Endodermal cell (in vitro differentiated cells): ENCODE results near the gene GTPBP4. TPM values are rescaled to one million over a fixed set of nuclear protein-coding genes. Genes with fewer than 3 reads are reported as not detected.
A peak's percentile ranks its signal among the peaks of the same experiment; 100 is the strongest.
"Not testable (repeated sequence)": the region's sequence is repeated elsewhere in the genome, so short reads cannot be mapped to it uniquely, and the experiment has no call there.

Experiments used
- DNase-seq: peaks from one replicate; pipeline ENCODE4 v3.0.0-alpha.2; 2017
- H3K27ac ChIP-seq: 2 replicates; pipeline ENCODE4 v1.5.1; 2013; ENCODE audit warnings: mild to moderate bottlenecking, low read depth, low read length, moderate library complexity
- H3K27me3 ChIP-seq: 2 replicates; pipeline ENCODE4 v1.6.1; 2013; ENCODE audit warnings: mild to moderate bottlenecking, low read length, moderate library complexity; ENCODE audit not compliant: insufficient read depth, control insufficient read depth, poor library complexity, severe bottlenecking
- H3K36me3 ChIP-seq: 2 replicates; pipeline ENCODE4 v1.7.0; 2013; ENCODE audit warnings: mild to moderate bottlenecking, low read length, moderate library complexity; ENCODE audit not compliant: control insufficient read depth, insufficient read depth
- H3K4me1 ChIP-seq: one replicate; pipeline ENCODE4 v1.7.0; 2013; ENCODE audit warnings: low read length; ENCODE audit not compliant: control insufficient read depth, insufficient read depth
- H3K4me3 ChIP-seq: 2 replicates; pipeline ENCODE4 v1.5.1; 2013; ENCODE audit warnings: mild to moderate bottlenecking, low read length, moderate library complexity
- H3K9ac ChIP-seq: 2 replicates; pipeline ENCODE4 v1.6.1; 2013; ENCODE audit warnings: mild to moderate bottlenecking, low read length, moderate library complexity; ENCODE audit not compliant: poor library complexity, severe bottlenecking; ENCODE audit errors: extremely low read depth
- H3K9me3 ChIP-seq: 2 replicates; pipeline ENCODE4 v1.6.1; 2013; ENCODE audit warnings: mild to moderate bottlenecking, low read length, moderate library complexity; ENCODE audit not compliant: control insufficient read depth
- H3K27ac Mint-ChIP-seq: 2 replicates; pipeline ENCODE4 v1.8.0; 2020; ENCODE audit warnings: mixed read lengths
- H3K27me3 Mint-ChIP-seq: 2 replicates; pipeline ENCODE4 v1.8.0; 2021; ENCODE audit warnings: mild to moderate bottlenecking, mixed read lengths; ENCODE audit not compliant: insufficient read depth
- H3K36me3 Mint-ChIP-seq: 2 replicates; pipeline ENCODE4 v1.8.0; 2020; ENCODE audit warnings: low read depth, mixed read lengths
- H3K4me1 Mint-ChIP-seq: 2 replicates; pipeline ENCODE4 v1.8.0; 2020; ENCODE audit warnings: mixed read lengths
- H3K4me3 Mint-ChIP-seq: 2 replicates; pipeline ENCODE4 v1.8.0; 2020; ENCODE audit warnings: mild to moderate bottlenecking, moderate library complexity, mixed read lengths
- H3K9me3 Mint-ChIP-seq: 2 replicates; pipeline ENCODE4 v1.8.0; 2020; ENCODE audit warnings: mild to moderate bottlenecking, mixed read lengths
- CTCF ChIP-seq: fragments of 200-600 bp; sonication (generic); conservative IDR thresholded peaks from 2 replicates; pipeline ENCODE4 v1.5.0; 2021; ENCODE audit warnings: antibody characterized with exemption, mild to moderate bottlenecking
- WGBS, 2 experiments: methylation state at CpG; one replicate each; pipeline versions ENCODE4 v1.1.5 to v1.1.7; 2013; ENCODE audit warnings: missing lambda C conversion rate in 2 of 2, mixed read lengths in 1 of 2; ENCODE audit not compliant: insufficient coverage in 1 of 2, insufficient read length in 1 of 2; 5-methylcytosine and 5-hydroxymethylcytosine counted together
- total RNA-seq, 2 donors: library from RNA; stranded (reverse); fragmentation: NEBNext Ultra II Directional in 1 of 2; extraction: Animal tissue kit (Norgen Biotek cat#: 25700) in 1 of 2; gene quantifications; 2 replicates in 1 of 2; 3 replicates in 1 of 2; pipeline ENCODE4 v1.2.1, GENCODE V29; 2021

GTPBP4 gene
- total RNA-seq, 2 donors from 2014 or later: 67.2 to 70.9 TPM

GRCh38 chr10:1009071-1009494 is 20.8 kb downstream of the GTPBP4 start:
- H3K36me3 ChIP-seq: peaks cover 91% of the 10 kb centered on the region
- TF ChIP-seq CTCF: no peak
- Mint-ChIP-seq H3K27me3 (no peaks in the 10 kb centered on the region), H3K9me3 (no peaks in the 10 kb centered on the region), H3K27ac (no peak overlapping the region), H3K36me3 (peaks cover 85% of the 10 kb centered on the region), H3K4me3 (no peak overlapping the region), H3K4me1 (no peaks in the 10 kb centered on the region)
- H3K27me3 ChIP-seq: no peaks in the 10 kb centered on the region
- H3K4me1 ChIP-seq: no peaks in the 10 kb centered on the region
- no peak for DNase-seq
- H3K27ac ChIP-seq: no peak overlapping the region
- H3K4me3 ChIP-seq: no peak overlapping the region
- H3K9me3 ChIP-seq: no peaks in the 10 kb centered on the region
- WGBS, 2 experiments: 96 to 97% methylated on average over 5 to 9 of the region's 9 CpGs
- no peak overlapping the region for H3K9ac ChIP-seq

- H3K27ac ChIP-seq, H3K4me3 ChIP-seq, H3K9ac ChIP-seq, H3K27me3 Mint-ChIP-seq, H3K27ac Mint-ChIP-seq, H3K4me1 Mint-ChIP-seq, H3K9me3 ChIP-seq, H3K9me3 Mint-ChIP-seq, H3K4me1 ChIP-seq, H3K4me3 Mint-ChIP-seq, H3K27me3 ChIP-seq: not testable (repeated sequence)
- peak; percentile 23 for DNase-seq
- H3K36me3 Mint-ChIP-seq: peaks cover 88% of the 10 kb centered on the region
- WGBS, 2 experiments: 78 to 88% methylated on average over 3 to 7 of the region's 8 CpGs
- H3K36me3 ChIP-seq: peaks cover 91% of the 10 kb centered on the region
These were observed 21.7 kb downstream of the GTPBP4 start for GRCh38 chr10:1009947-1010346.

DNA sequence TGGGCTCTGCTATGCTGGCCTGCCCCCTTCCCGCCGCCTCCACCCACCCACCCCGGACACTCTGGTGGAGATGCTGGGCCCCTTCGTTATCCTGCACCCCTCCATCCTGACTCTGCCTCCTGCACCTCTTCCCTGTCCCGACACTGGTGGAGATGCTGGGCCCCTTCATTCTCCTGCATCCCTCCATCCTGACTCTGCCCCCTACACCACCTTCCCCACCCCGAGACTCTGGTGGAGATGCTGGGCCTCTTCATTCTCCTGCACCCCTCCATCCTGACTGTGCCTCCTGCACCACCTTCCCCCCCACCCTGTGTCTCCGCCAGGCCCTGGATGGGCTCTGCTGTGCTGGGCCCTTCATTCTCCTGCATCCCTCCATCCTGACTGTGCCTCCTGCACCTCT is 22.5 kb downstream of the GTPBP4 start:
- Mint-ChIP-seq H3K4me3 (no peak overlapping the region), H3K36me3 (peaks cover 84% of the 10 kb centered on the region), H3K9me3 (no peaks in the 10 kb centered on the region), H3K4me1 (no peaks in the 10 kb centered on the region), H3K27ac (no peak overlapping the region), H3K27me3 (no peaks in the 10 kb centered on the region)
- H3K4me3 ChIP-seq: no peak overlapping the region
- H3K4me1 ChIP-seq: no peaks in the 10 kb centered on the region
- peak; percentile 47 for DNase-seq
- 90 to 92% methylated on average over 4 to 7 of the region's 7 CpGs for WGBS, 2 experiments
- H3K36me3 ChIP-seq: peaks cover 89% of the 10 kb centered on the region
- H3K27ac ChIP-seq: no peak overlapping the region
- no peak for TF ChIP-seq CTCF
- H3K27me3 ChIP-seq: no peaks in the 10 kb centered on the region
- no peak overlapping the region for H3K9ac ChIP-seq
- no peaks in the 10 kb centered on the region for H3K9me3 ChIP-seq

- peaks cover 83% of the 10 kb centered on the region for H3K36me3 Mint-ChIP-seq
- 89 to 97% methylated on average over 7 to 16 of the region's 16 CpGs for WGBS, 2 experiments
These were observed 23.5 kb downstream of the GTPBP4 start for GRCh38 chr10:1011696-1012095.

More at GRCh38 chr10:1011696-1012095, 23.5 kb downstream of the GTPBP4 start:
- H3K9ac ChIP-seq: no peak overlapping the region
- Mint-ChIP-seq H3K27ac (no peak overlapping the region), H3K4me1 (no peaks in the 10 kb centered on the region), H3K27me3 (no peaks in the 10 kb centered on the region), H3K9me3 (no peaks in the 10 kb centered on the region), H3K4me3 (no peak overlapping the region)
- TF ChIP-seq CTCF: no peak
- no peaks in the 10 kb centered on the region for H3K27me3 ChIP-seq
- no peak overlapping the region for H3K4me3 ChIP-seq
- DNase-seq: peak; percentile 35
- no peaks in the 10 kb centered on the region for H3K4me1 ChIP-seq
- peaks cover 89% of the 10 kb centered on the region for H3K36me3 ChIP-seq
- no peak overlapping the region for H3K27ac ChIP-seq
- no peaks in the 10 kb centered on the region for H3K9me3 ChIP-seq
